Forelimb muscle (tissue), 1 donor: ENCODE measurements around the gene IPPK. TPM values are rescaled to one million over a fixed set of nuclear protein-coding genes. Genes with fewer than 3 reads are reported as not detected.
"Not testable (repeated sequence)": the region's sequence is repeated elsewhere in the genome, so short reads cannot be mapped to it uniquely, and the experiment has no call there.

ENCODE experiments used
- DNase-seq: peaks from one replicate; pipeline ENCODE4 v3.0.0-alpha.2; 2013; ENCODE audit warnings: low read depth
- polyA plus RNA-seq: library from polyadenylated mRNA; unstranded; fragments of 120-200 nt; gene quantifications from one replicate; pipeline ENCODE4 v1.2.1, GENCODE V29; 2013; ENCODE audit not compliant: insufficient read length

Gene IPPK
- polyA plus RNA-seq, 1 donor: 7.2 TPM

- no peak for DNase-seq
Measured at GRCh38 chr9:92638621-92639101, 31.3 kb downstream of the IPPK start.

GRCh38 chr9:92637886-92638620 is 31.9 kb downstream of the IPPK start:
- DNase-seq: no peak

GRCh38 chr9:92637326-92637725 is 32.6 kb downstream of the IPPK start:
- no peak for DNase-seq

- no peak for DNase-seq
Measured at GRCh38 chr9:92636627-92637026, 33.3 kb downstream of the IPPK start.

- DNase-seq: no peak
Measured at GRCh38 chr9:92635760-92636159, 34.2 kb downstream of the IPPK start.

- no peak for DNase-seq
Measured at GRCh38 chr9:92634712-92635605, 35.0 kb downstream of the IPPK start.

GRCh38 chr9:92633614-92634278 is 36.2 kb downstream of the IPPK start:
- DNase-seq: no peak

GRCh38 chr9:92632641-92633040 is 37.3 kb downstream of the IPPK start:
- DNase-seq: no peak

GRCh38 chr9:92631452-92632343 is 38.2 kb downstream of the IPPK start:
- no peak for DNase-seq

- DNase-seq: no peak
Measured at GRCh38 chr9:92627651-92628050, 42.3 kb downstream of the IPPK start.

- DNase-seq: no peak
Measured at GRCh38 chr9:92626484-92626883, 43.4 kb downstream of the IPPK start.

- DNase-seq: not testable (repeated sequence)
Measured at GRCh38 chr9:92623936-92624335, 46.0 kb downstream of the IPPK start.

GRCh38 chr9:92620845-92621244 is 49.1 kb downstream of the IPPK start:
- DNase-seq: no peak

GRCh38 chr9:92619601-92620300 is 50.2 kb downstream of the IPPK start:
- DNase-seq: no peak

GRCh38 chr9:92618633-92619225 is 51.2 kb downstream of the IPPK start:
- no peak for DNase-seq

- no peak for DNase-seq
Measured at GRCh38 chr9:92617951-92618510, 51.9 kb downstream of the IPPK start.

GRCh38 chr9:92617195-92617813 is 52.6 kb downstream of the IPPK start:
- DNase-seq: no peak

GRCh38 chr9:92616655-92617111 is 53.2 kb downstream of the IPPK start:
- no peak for DNase-seq

GRCh38 chr9:92616199-92616641 is 53.7 kb downstream of the IPPK start:
- DNase-seq: no peak
